Embryonic facial prominence (tissue), 1 donor: ENCODE results near the gene TRERF1.
"Not testable (repeated sequence)": the region's sequence is repeated elsewhere in the genome, so short reads cannot be mapped to it uniquely, and the experiment has no call there.

Experiments used
- DNase-seq: peaks from one replicate; pipeline ENCODE4 v3.0.0-alpha.2; 2016; ENCODE audit errors: extremely low spot score

TRERF1 gene

GRCh38 chr6:42221546-42221945 lies 230.2 kb downstream of the TRERF1 start:
- DNase-seq = no peak

GRCh38 chr6:42220807-42221206 lies 230.9 kb downstream of the TRERF1 start:
- DNase-seq = no peak

- peak; percentile 95 for DNase-seq
Observed at GRCh38 chr6:42217519-42218367, 234.0 kb downstream of the TRERF1 start, which contains the start of gene MRPS10. TSS of gene MRPS10 (minus strand) at chr6:42217861. CDS start at chr6:42217849, 12 bp downstream.

GRCh38 chr6:42217157-42217518 lies 234.6 kb downstream of the TRERF1 start:
- no peak for DNase-seq

GRCh38 chr6:42216495-42216894 lies 235.2 kb downstream of the TRERF1 start:
- not testable (repeated sequence) for DNase-seq

- no peak for DNase-seq
Observed at GRCh38 chr6:42212442-42212841, 239.3 kb downstream of the TRERF1 start.

DNA sequence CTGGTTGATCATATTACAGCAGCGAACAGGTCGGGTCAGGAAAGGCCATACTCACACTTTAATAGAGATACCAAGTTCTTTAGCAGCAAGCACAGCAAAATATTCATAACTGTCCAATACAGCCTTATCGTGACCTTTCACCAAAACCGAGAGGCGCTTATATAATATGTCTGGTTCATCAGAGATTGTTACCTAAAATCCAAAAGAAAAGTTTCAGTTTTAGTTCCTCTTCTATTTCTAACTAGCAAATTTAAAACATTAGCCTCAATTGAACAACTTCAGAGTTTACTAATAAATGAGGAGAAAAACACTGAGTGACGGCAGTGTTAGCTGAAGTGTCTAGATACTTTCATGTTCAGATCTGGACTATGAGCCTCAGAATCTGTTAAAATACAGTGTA lies 240.0 kb downstream of the TRERF1 start:
- no peak for DNase-seq

- DNase-seq = no peak
Observed at GRCh38 chr6:42210551-42210950, 241.2 kb downstream of the TRERF1 start.

GRCh38 chr6:42207559-42207958 lies 244.2 kb downstream of the TRERF1 start:
- DNase-seq = not testable (repeated sequence)

DNA sequence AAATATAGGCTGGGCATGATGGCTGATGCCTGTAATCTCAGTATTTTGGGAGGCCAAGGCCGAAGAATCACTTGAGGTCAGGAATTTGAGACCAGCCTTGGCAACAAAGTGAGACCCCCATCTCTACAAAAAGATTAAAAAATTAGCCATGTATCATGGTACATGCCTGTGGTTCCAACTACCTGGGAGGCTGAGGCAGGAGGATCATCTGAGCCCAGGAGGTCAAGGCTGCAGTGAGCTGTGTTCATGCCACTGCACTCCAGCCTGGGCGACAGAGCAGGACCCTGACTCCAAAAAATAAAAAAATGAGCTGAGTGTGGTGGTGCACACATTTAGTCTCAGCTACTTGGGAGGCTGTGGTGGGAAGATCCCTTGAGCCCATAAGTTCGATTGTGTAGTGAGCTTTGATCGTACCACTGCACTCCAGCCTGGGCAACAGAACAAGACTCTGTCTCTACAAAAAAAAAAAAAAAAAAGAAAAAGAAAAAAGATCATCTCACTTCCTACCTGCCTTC lies 246.9 kb downstream of the TRERF1 start:
- DNase-seq = no peak

DNA sequence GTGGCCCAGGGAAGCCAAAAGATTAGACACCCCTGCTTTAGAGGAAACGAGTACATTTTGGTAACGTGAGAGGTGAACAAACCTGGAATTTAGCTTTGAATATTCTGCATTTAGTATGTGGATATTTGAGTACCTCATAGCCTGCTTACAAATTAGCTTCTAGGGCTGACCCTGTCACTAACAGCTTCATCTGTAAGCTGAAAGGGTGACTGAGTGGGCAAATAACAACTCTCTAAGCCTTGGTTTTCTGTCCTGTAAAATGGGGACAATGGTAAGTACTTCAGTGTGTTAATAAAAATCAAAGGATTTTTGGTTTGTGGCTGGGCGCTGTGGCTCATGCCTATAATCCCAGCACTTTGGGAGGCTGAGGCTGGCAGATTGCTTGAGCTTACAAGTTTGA lies 248.5 kb downstream of the TRERF1 start:
- DNase-seq = no peak

GRCh38 chr6:42202131-42202915 lies 249.4 kb downstream of the TRERF1 start:
- not testable (repeated sequence) for DNase-seq

GRCh38 chr6:42201382-42201781 lies 250.3 kb downstream of the TRERF1 start:
- no peak for DNase-seq

- no peak for DNase-seq
Observed at GRCh38 chr6:42200035-42200434, 251.7 kb downstream of the TRERF1 start.

DNA sequence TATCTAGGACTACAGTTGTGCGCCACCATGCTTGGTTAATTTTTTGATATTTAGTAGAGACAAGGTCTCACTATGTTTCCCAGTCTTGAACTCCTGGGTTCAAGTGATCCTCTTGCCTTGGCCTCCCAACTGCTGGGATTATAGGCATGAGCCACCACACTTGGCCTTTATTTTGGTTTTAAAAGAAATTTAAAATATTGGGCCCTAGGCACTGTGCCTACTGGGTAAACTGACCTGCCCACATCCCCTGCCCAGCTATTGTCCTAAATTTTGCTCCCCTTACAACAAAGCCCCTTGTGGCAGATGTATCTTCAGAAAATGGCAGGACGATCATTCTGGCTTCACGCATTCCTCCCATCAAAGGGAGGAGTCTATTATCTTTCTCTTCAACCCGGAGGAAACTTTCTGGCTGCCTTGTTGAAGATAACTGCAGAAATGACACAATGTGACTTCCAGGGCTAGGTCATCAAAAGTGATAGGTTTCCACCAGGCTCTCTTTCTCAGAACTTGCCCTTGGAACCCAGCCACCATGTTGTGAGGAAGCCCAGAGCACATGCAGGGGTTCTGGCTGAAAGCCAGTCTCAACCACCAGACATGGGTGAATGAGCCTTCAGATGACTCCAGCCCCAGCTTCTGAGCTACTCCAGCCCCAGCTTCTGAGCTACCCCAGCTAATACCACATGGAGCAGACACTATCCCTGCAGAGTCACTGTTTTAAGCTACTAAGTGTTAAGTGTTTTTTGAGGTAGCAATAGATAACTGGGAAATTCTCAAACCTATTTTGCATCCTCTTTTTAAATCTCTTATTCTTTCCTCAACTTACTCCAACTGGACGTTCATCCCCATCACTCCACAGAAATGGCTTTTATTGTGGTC lies 252.4 kb downstream of the TRERF1 start:
- no peak for DNase-seq

- DNase-seq = no peak
Observed at GRCh38 chr6:42197555-42198362, 254.0 kb downstream of the TRERF1 start.

DNA sequence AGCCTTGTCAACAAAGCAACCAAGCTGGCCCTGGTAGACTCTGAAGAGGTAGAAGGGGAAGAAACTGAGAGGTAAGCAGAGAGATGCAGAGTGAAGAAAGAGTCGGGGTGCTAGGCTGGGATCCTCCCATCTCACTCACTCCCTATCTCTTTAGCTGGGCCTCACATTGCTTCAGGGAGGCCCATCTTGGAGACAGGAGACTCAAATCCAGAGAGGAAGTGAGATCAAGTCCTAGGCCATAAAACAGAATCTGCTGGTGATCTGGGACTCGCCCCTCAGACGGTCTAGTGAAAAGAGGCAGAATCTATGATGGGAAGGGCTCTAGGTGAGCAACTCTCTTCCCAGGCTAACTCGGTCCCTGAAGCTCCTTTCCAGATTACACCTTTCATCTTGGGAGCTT lies 256.3 kb downstream of the TRERF1 start:
- DNase-seq = no peak

- no peak for DNase-seq
Observed at GRCh38 chr6:42194056-42194455, 257.7 kb downstream of the TRERF1 start.

- no peak for DNase-seq
Observed at GRCh38 chr6:42193491-42193894, 258.2 kb downstream of the TRERF1 start.

GRCh38 chr6:42192385-42192784 lies 259.3 kb downstream of the TRERF1 start:
- DNase-seq = not testable (repeated sequence)
